ENCODE results near the gene ZBED6. TPM values are rescaled to one million over a fixed set of nuclear protein-coding genes. Genes with fewer than 3 reads are reported as not detected.

ZBED6 gene
- total and polyA plus RNA-seq, 10 of the 15 experiments (the other 5 are each of a cell fraction or from before 2014, with no cell fraction given) = 0.13 to 15.9 (median 4.8) TPM

DNA sequence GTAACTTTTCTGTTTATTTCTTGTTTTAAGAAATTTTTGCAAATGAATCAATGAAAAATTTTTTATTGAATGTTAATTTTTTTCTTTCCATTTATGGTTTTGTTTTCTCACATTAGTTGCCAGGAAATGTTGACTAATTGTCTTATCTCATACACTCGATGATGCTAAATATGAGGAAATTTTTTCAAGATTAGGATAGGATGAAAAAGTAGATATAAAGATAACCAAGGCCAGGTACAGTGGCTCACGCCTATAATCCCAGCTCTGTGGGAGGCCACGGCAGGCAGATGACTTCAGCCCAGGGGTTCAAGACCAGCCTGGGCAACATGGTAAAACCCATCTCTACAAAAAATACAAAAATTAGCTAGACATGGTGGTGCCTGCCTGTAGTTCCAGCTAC lies 17.8 kb upstream of the ZBED6 start:
- no peak for DNase-seq (ENCODE audit: low read depth, low spot score)
- Histone ChIP-seq H4K20me1 (ENCODE audit: control insufficient read depth, insufficient read depth) (no peaks in the 10 kb centered on the region), H3K9me3 (replicated peaks; ENCODE audit: control insufficient read depth, insufficient read depth, low read length) (no peaks in the 10 kb centered on the region), H3K4me1 (ENCODE audit: control insufficient read depth, insufficient read depth, low read length) (no peaks in the 10 kb centered on the region), H3K79me2 (ENCODE audit: control insufficient read depth, insufficient read depth, low read length) (no peaks in the 10 kb centered on the region), H3K9ac (ENCODE audit: control insufficient read depth, insufficient read depth, low read length) (no peak overlapping the region), H3K36me3 (ENCODE audit: control insufficient read depth in 2 of 2, insufficient read depth in 2 of 2, low read length in 1 of 2) (0 out of 4 replicates have a peak, but pooled peaks cover 0 to 2% of the 10 kb centered on the region in 2 experiments), H3K27ac (ENCODE audit: control insufficient read depth, insufficient read depth) (no peak overlapping the region), H3K27me3 (replicated peaks in 1 of 2; ENCODE audit: control insufficient read depth in 2 of 2, insufficient read depth in 2 of 2, low read length in 1 of 2) (no peaks in the 10 kb centered on the region), H3K4me3 (no peak overlapping the region), H2AFZ (ENCODE audit: control insufficient read depth, low read depth, low read length) (no peak overlapping the region), H3K4me2 (ENCODE audit: control insufficient read depth, insufficient read depth) (no peak overlapping the region)
- intact Hi-C loops (cut with micrococcal nuclease; ENCODE audit: unreplicated experiment) (no loop called here), in situ Hi-C loops (cut with MboI) (no loop called here)
- ChIA-PET POLR2A (no interaction called here), CTCF (interaction anchor here (1.0 to 1.7 kb wide), 3 partner anchors 72 to 351 kb away, joined by 3 to 6 read pairs (median 3); no protein-coding TSS in a partner anchor), SMC1A (ENCODE audit: uncharacterized antibody, unreplicated experiment) (no interaction called here), RAD21 (ENCODE audit: unreplicated experiment) (interaction anchor here (0.7 to 0.9 kb wide), 2 partner anchors 14 to 151 kb away, joined by 3 read pairs; partner anchors contain the start of gene ATP2B4)
- no TSS peak for BruUV-seq (replicated peaks)
- no peak for FAIRE-seq
- no peak for ATAC-seq
- 100% methylated on average over 3 of the region's 3 CpGs for WGBS (ENCODE audit: insufficient coverage, insufficient replicate concordance, low lambda C conversion rate, missing lambda C conversion rate)
- TF ChIP-seq ASH2L (IDR thresholded peaks at IDR 0.05; ENCODE audit: borderline replicate concordance, low read depth) = no peak
- TF ChIP-seq, protein P1, sequence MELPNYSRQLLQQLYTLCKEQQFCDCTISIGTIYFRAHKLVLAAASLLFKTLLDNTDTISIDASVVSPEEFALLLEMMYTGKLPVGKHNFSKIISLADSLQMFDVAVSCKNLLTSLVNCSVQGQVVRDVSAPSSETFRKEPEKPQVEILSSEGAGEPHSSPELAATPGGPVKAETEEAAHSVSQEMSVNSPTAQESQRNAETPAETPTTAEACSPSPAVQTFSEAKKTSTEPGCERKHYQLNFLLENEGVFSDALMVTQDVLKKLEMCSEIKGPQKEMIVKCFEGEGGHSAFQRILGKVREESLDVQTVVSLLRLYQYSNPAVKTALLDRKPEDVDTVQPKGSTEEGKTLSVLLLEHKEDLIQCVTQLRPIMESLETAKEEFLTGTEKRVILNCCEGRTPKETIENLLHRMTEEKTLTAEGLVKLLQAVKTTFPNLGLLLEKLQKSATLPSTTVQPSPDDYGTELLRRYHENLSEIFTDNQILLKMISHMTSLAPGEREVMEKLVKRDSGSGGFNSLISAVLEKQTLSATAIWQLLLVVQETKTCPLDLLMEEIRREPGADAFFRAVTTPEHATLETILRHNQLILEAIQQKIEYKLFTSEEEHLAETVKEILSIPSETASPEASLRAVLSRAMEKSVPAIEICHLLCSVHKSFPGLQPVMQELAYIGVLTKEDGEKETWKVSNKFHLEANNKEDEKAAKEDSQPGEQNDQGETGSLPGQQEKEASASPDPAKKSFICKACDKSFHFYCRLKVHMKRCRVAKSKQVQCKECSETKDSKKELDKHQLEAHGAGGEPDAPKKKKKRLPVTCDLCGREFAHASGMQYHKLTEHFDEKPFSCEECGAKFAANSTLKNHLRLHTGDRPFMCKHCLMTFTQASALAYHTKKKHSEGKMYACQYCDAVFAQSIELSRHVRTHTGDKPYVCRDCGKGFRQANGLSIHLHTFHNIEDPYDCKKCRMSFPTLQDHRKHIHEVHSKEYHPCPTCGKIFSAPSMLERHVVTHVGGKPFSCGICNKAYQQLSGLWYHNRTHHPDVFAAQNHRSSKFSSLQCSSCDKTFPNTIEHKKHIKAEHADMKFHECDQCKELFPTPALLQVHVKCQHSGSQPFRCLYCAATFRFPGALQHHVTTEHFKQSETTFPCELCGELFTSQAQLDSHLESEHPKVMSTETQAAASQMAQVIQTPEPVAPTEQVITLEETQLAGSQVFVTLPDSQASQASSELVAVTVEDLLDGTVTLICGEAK (IDR thresholded peaks at IDR 0.05; ENCODE audit: borderline replicate concordance) = no peak
- TF ChIP-seq FOS (IDR thresholded peaks at IDR 0.05; ENCODE audit: borderline replicate concordance, extremely low read depth, insufficient read length) = no peak
- no peak for TF ChIP-seq RBBP5 (conservative IDR thresholded peaks at IDR 0.05)
